Activated T-helper 2 cell treated with anti-CD3 and anti-CD28 coated beads, Interferon-gamma antibody, Interleukin-2, Interleukin-4, amounts not matched to agents 10 μg/mL and 5 μg/mL and 100 μg/mL, durations not matched to agents 14 hours and 24 hours and 36 hours (primary cell): ENCODE data around the gene SOWAHA. TPM values are rescaled to one million over a fixed set of nuclear protein-coding genes. Genes with fewer than 3 reads are reported as not detected.

Experiments used
- DNase-seq: peaks from one replicate; pipeline ENCODE4 v3.0.0; 2021; ENCODE audit warnings: low spot score
- H3K27ac Mint-ChIP-seq: one replicate; pipeline ENCODE4 v1.8.0; 2021; ENCODE audit warnings: mixed read lengths
- H3K27me3 Mint-ChIP-seq: one replicate; pipeline ENCODE4 v1.8.0; 2021; ENCODE audit warnings: low read depth, mixed read lengths
- H3K36me3 Mint-ChIP-seq: one replicate; pipeline ENCODE4 v1.8.0; 2021; ENCODE audit warnings: low read depth, mixed read lengths
- H3K4me1 Mint-ChIP-seq: one replicate; pipeline ENCODE4 v1.8.0; 2021; ENCODE audit warnings: low read depth, mixed read lengths
- H3K4me3 Mint-ChIP-seq: one replicate; pipeline ENCODE4 v1.8.0; 2021; ENCODE audit warnings: low read depth, mild to moderate bottlenecking, moderate library complexity, mixed read lengths
- H3K9me3 Mint-ChIP-seq: one replicate; pipeline ENCODE4 v1.8.0; 2021; ENCODE audit warnings: mixed read lengths
- intact Hi-C: fragments of 100-400 bp; cut with micrococcal nuclease; formaldehyde crosslinking; loops from one replicate; pipeline ENCODE4 v1.15.1; 2023
- total RNA-seq: library from RNA; stranded (reverse); gene quantifications from 2 replicates; pipeline ENCODE4 v1.2.3, GENCODE V29; 2022

Gene SOWAHA
- total RNA-seq, 1 donor from 2014 or later: 0.32 TPM

DNA sequence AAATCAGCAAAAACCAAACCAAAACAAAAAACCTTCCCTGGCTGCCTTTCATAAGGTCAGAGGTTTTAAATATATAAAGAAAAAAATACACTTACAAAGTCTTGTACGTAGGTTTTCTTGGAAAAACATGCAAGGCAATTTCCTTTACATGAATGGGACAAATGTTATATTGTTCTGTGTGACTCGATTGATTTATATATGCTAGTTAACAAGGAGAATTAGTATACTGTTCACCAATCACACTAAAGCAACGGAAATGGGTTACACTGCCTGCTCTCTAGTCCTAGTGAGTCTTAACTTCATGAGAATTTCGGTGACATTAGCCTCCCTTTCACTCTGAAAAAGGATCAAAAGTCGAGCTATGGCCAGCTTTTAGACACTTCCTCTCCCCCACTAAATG lies 47.6 kb downstream of the SOWAHA start:
- Mint-ChIP-seq H3K36me3 (no peaks in the 10 kb centered on the region), H3K27me3 (peaks cover 16% of the 10 kb centered on the region), H3K4me1 (peaks cover 5% of the 10 kb centered on the region), H3K27ac (no peak overlapping the region), H3K4me3 (no peak overlapping the region), H3K9me3 (no peaks in the 10 kb centered on the region)
- intact Hi-C loops: no loop called here
- DNase-seq: no peak

DNA sequence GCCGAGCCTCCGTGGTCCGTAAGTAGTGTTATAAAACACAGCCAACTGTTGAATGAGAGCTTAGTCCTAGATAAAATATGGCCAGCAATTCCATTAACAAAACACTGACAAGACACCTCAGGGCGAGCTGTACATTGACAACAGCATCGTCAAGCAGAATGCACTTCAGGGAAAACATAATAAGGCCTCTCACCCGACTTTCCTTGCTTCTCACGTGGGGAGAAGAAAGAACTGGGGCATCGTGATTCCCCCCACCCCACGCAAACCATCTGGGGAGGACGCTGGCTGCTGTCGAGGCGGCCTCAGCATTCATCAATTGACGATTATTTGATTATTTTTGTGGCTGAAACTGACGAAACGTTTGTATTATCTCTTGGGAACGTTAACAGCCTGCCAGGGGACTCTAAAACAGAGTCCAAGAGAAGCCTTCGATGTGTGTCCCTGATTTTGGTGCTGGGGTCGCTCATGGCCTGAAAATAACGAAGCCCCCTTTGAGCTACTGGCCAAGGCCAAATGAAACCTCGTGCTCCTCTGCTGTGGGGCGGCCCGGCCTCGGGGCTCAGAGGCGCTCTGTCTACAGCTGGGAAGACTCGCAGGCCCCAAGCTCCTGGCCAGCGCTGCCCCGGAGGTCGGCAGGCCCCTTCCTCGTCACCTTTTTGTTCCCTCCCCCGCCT lies 52.7 kb downstream of the SOWAHA start:
- intact Hi-C loops: loop anchor here (1.0 to 2.0 kb wide), 4 partner anchors 35 to 372 kb away; partner anchors contain the start of genes AFF4 and SHROOM1
- H3K27me3 Mint-ChIP-seq: peaks cover 8% of the 10 kb centered on the region
- peaks cover 35% of the 10 kb centered on the region for H3K36me3 Mint-ChIP-seq
- H3K27ac Mint-ChIP-seq: peak overlapping the region; percentile 100
- peaks cover 22% of the 10 kb centered on the region for H3K4me1 Mint-ChIP-seq
- H3K4me3 Mint-ChIP-seq: peak overlapping the region; percentile 100
- H3K9me3 Mint-ChIP-seq: no peaks in the 10 kb centered on the region
- no peak for DNase-seq

Other genes with a start within 250 kb of the SOWAHA start
- 777 and 830 TPM in 2 replicates for gene IL13, start 155.1 kb upstream of the SOWAHA start, total RNA-seq
- 21.6 and 25.8 TPM in 2 replicates for gene IL4, start 139.3 kb upstream of the SOWAHA start, total RNA-seq
- gene KIF3A, start 75.8 kb upstream of the SOWAHA start, total RNA-seq: 40.7 and 41.4 TPM in 2 replicates
- 7.6 and 7.7 TPM in 2 replicates for gene CCNI2, start 65.9 kb upstream of the SOWAHA start, total RNA-seq
- gene SEPTIN8, start 36.1 kb upstream of the SOWAHA start, total RNA-seq: 34.9 and 35.9 TPM in 2 replicates
- gene SHROOM1, start 17.3 kb downstream of the SOWAHA start, total RNA-seq: 7.7 and 9.3 TPM in 2 replicates
- 0.11 TPM in 1 of 2 replicates, not detected in the other for gene GDF9, start 53.2 kb downstream of the SOWAHA start, total RNA-seq
- 400 and 412 TPM in 2 replicates for gene UQCRQ, start 53.3 kb downstream of the SOWAHA start, total RNA-seq
- gene LEAP2, start 60.4 kb downstream of the SOWAHA start, total RNA-seq: 4.3 and 4.4 TPM in 2 replicates
- 33.1 and 35.1 TPM in 2 replicates for gene AFF4, start 150.3 kb downstream of the SOWAHA start, total RNA-seq
- gene ZCCHC10, start 213.2 kb downstream of the SOWAHA start, total RNA-seq: 35.7 and 39.3 TPM in 2 replicates
- gene HSPA4, start 238.7 kb downstream of the SOWAHA start, total RNA-seq: 223 and 229 TPM in 2 replicates